ENCODE data around the gene TRAPPC11.

- TF ChIP-seq CTCF (IDR thresholded peaks at IDR 0.05; ENCODE audit: poor library complexity, severe bottlenecking) (no peak), EZH2 (IDR thresholded peaks at IDR 0.05; ENCODE audit: borderline replicate concordance, insufficient read depth, low read length, poor library complexity, severe bottlenecking) (no peak), REST (IDR thresholded peaks at IDR 0.05; ENCODE audit: borderline replicate concordance) (no peak), EP300 (conservative IDR thresholded peaks at IDR 0.05; ENCODE audit: poor library complexity, severe bottlenecking) (no peak), MXI1 (conservative IDR thresholded peaks at IDR 0.05; ENCODE audit: poor library complexity, severe bottlenecking) (no peak), POLR2AphosphoS5 (IDR thresholded peaks at IDR 0.05) (no peak), TAF1 (IDR thresholded peaks at IDR 0.05; ENCODE audit: low read depth) (no peak), RAD21 (conservative IDR thresholded peaks at IDR 0.05) (no peak), SMC3 (conservative IDR thresholded peaks at IDR 0.05; ENCODE audit: poor library complexity) (no peak)
Measured at GRCh38 chr4:183746305-183747229, 87.5 kb downstream of the TRAPPC11 start.
